SK-N-SH treated with all-trans-retinoic acid at 6 μM for 48 hours (cell line): ENCODE measurements around the gene RNF213.

Source experiments
- ARNTL ChIP-seq: fragments of 450-650 bp; formaldehyde crosslinking; IDR thresholded peaks from 2 replicates; pipeline ENCODE4 v1.5.0; 2020; ENCODE audit warnings: low read depth, mild to moderate bottlenecking, moderate library complexity, borderline replicate concordance
- ESRRG ChIP-seq: fragments of 250-450 bp; sonication (Bioruptor Pico); IDR thresholded peaks from 2 replicates; pipeline ENCODE4 v1.6.1; 2021; ENCODE audit warnings: mild to moderate bottlenecking
- ISL1 ChIP-seq: fragments of 250-450 bp; sonication (Bioruptor Pico); IDR thresholded peaks from 2 replicates; pipeline ENCODE4 v2.1.2; 2022; ENCODE audit warnings: mild to moderate bottlenecking, moderate library complexity
- TCF4 ChIP-seq: fragments of 250-450 bp; sonication (Bioruptor Pico); IDR thresholded peaks from 2 replicates; pipeline ENCODE4 v1.8.0; 2021; ENCODE audit warnings: mild to moderate bottlenecking, moderate library complexity, borderline replicate concordance
- TOX ChIP-seq: fragments of 250-450 bp; sonication (Bioruptor Pico); IDR thresholded peaks from 2 replicates; pipeline ENCODE4 v1.8.0; 2021; ENCODE audit warnings: mild to moderate bottlenecking, moderate library complexity, borderline replicate concordance
- ZC3H10 ChIP-seq: fragments of 250-450 bp; sonication (Bioruptor Pico); IDR thresholded peaks from 2 replicates; pipeline ENCODE4 v1.5.1; 2021; ENCODE audit warnings: mild to moderate bottlenecking, moderate library complexity
- TF ChIP-seq, protein P1 (sequence below): fragments of 250-450 bp; sonication (Bioruptor Pico); IDR thresholded peaks from 2 replicates; pipeline ENCODE4 v1.5.1; 2020; ENCODE audit warnings: low read depth, mild to moderate bottlenecking, moderate library complexity
- TF ChIP-seq, protein P2 (sequence below): fragments of 250-450 bp; sonication (Bioruptor Pico); IDR thresholded peaks from 2 replicates; pipeline ENCODE4 v1.5.0; 2020; ENCODE audit warnings: mild to moderate bottlenecking, moderate library complexity
- TF ChIP-seq, protein P3 (sequence below): fragments of 250-450 bp; sonication (Bioruptor Pico); IDR thresholded peaks from 2 replicates; pipeline ENCODE4 v1.8.0; 2020; ENCODE audit warnings: mild to moderate bottlenecking, moderate library complexity, borderline replicate concordance

DNA sequence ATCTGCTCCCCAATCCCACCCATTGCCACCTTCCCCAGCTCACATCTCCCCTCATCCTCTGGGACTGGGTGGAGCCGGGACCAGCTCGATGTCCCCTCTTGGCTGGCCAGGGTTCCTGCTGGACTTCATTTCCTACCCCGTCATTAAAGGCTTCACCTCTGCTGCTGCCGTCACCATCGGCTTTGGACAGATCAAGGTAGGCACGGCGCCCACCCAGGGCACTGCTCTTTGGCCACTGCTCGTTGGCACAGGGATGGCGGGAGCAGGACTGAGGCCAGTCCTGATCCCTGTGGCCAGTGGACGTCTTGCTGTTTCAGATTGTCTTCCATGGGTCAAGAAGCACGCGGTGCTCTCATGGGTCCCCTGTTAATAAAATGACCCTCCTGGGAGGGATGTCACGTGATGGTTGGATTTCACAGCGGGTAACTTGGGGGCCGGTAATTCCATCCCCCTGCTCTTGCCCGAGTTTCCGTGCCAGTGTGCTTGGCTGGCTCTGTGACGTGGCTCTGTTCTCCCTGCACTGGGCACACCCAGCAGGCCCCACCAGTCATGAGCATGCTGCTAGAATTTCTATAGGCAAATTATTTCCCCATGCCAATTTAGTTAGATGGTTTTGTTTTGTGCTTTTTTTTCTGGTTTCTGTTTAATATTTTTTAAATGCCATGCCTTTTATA lies 37.4 kb upstream of the RNF213 start:
- TF ChIP-seq TCF4 (CRISPR knock-in tag) (no peak), ESRRG (CRISPR knock-in tag) (no peak), ARNTL (no peak), ZC3H10 (no peak), TOX (CRISPR knock-in tag) (no peak), ISL1 (CRISPR knock-in tag) (no peak)
- TF ChIP-seq, protein P1, sequence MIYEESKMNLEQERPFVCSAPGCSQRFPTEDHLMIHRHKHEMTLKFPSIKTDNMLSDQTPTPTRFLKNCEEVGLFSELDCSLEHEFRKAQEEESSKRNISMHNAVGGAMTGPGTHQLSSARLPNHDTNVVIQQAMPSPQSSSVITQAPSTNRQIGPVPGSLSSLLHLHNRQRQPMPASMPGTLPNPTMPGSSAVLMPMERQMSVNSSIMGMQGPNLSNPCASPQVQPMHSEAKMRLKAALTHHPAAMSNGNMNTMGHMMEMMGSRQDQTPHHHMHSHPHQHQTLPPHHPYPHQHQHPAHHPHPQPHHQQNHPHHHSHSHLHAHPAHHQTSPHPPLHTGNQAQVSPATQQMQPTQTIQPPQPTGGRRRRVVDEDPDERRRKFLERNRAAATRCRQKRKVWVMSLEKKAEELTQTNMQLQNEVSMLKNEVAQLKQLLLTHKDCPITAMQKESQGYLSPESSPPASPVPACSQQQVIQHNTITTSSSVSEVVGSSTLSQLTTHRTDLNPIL (CRISPR knock-in tag): no peak
- TF ChIP-seq, protein P2, sequence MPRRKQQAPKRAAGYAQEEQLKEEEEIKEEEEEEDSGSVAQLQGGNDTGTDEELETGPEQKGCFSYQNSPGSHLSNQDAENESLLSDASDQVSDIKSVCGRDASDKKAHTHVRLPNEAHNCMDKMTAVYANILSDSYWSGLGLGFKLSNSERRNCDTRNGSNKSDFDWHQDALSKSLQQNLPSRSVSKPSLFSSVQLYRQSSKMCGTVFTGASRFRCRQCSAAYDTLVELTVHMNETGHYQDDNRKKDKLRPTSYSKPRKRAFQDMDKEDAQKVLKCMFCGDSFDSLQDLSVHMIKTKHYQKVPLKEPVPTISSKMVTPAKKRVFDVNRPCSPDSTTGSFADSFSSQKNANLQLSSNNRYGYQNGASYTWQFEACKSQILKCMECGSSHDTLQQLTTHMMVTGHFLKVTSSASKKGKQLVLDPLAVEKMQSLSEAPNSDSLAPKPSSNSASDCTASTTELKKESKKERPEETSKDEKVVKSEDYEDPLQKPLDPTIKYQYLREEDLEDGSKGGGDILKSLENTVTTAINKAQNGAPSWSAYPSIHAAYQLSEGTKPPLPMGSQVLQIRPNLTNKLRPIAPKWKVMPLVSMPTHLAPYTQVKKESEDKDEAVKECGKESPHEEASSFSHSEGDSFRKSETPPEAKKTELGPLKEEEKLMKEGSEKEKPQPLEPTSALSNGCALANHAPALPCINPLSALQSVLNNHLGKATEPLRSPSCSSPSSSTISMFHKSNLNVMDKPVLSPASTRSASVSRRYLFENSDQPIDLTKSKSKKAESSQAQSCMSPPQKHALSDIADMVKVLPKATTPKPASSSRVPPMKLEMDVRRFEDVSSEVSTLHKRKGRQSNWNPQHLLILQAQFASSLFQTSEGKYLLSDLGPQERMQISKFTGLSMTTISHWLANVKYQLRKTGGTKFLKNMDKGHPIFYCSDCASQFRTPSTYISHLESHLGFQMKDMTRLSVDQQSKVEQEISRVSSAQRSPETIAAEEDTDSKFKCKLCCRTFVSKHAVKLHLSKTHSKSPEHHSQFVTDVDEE: no peak
- TF ChIP-seq, protein P3, sequence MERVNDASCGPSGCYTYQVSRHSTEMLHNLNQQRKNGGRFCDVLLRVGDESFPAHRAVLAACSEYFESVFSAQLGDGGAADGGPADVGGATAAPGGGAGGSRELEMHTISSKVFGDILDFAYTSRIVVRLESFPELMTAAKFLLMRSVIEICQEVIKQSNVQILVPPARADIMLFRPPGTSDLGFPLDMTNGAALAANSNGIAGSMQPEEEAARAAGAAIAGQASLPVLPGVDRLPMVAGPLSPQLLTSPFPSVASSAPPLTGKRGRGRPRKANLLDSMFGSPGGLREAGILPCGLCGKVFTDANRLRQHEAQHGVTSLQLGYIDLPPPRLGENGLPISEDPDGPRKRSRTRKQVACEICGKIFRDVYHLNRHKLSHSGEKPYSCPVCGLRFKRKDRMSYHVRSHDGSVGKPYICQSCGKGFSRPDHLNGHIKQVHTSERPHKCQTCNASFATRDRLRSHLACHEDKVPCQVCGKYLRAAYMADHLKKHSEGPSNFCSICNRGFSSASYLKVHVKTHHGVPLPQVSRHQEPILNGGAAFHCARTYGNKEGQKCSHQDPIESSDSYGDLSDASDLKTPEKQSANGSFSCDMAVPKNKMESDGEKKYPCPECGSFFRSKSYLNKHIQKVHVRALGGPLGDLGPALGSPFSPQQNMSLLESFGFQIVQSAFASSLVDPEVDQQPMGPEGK (CRISPR knock-in tag): no peak
